HG03521 (cell line): Measurements from ENCODE around the gene ACKR2.

ENCODE experiments used
- ATAC-seq: cut with Tn5 transposase; IDR thresholded peaks from one replicate; pipeline ENCODE4 v1.9.1; 2021; ENCODE audit warnings: mild to moderate bottlenecking, moderate library complexity; ENCODE audit not compliant: unreplicated experiment

Gene ACKR2, protein sequence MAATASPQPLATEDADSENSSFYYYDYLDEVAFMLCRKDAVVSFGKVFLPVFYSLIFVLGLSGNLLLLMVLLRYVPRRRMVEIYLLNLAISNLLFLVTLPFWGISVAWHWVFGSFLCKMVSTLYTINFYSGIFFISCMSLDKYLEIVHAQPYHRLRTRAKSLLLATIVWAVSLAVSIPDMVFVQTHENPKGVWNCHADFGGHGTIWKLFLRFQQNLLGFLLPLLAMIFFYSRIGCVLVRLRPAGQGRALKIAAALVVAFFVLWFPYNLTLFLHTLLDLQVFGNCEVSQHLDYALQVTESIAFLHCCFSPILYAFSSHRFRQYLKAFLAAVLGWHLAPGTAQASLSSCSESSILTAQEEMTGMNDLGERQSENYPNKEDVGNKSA

DNA sequence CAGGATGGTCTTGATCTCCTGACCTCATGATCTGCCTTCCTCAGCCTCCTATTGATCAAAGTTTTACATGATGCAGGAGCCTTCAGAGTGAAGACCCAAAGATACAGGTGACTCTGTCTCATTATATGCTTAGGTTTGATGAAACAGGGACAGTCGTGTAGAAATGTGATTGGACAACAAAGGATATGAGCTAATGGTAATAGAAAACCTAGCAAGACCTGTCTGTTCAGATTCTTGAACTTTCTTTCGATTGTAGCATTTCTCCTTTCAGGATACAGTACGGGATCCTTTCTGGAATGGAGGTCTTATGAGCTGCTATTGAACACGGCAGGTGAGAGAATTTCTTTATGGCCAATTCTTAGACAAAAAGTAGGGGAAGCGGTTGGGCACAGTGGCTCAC is at the start of gene ACKR2:
ACKR2 (plus strand) TSS at position 244 of the 400 bp plus-strand sequence. CDS start 55,058 bp downstream, outside the sequence.
- ATAC-seq, result no peak

DNA sequence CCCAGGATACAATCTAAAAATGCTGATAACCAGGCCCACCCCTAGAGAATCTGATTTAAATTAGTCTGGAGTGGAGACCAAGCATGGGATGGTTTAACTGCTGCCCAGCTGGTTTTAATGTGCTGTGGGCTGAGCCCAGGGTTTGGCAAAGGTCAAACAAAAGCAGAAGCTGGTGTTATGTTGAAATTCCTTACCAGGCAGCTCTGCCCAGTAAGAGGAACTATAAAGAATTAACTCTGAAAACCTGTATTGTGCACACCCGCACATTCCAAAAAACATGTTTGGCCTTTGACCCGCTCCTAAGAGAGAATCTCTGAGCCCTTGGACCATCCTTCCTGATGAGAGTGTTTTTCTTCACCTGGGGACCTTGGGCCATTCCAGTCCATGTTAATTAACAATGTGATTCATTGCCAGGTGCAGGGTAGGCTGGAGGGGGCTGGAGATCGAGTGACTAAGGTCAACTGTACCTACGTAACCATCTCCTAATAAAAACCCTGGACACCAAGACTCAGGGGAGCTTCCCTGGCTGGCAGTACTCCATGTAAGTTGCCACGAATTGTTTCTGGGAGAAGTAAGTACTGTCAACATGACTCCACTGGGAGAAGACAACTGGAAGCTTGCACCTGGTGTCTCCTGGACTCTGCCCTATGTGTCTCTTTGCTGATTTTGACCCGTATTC is 47.1 kb upstream of the ACKR2 start:
- ATAC-seq, result no peak

DNA sequence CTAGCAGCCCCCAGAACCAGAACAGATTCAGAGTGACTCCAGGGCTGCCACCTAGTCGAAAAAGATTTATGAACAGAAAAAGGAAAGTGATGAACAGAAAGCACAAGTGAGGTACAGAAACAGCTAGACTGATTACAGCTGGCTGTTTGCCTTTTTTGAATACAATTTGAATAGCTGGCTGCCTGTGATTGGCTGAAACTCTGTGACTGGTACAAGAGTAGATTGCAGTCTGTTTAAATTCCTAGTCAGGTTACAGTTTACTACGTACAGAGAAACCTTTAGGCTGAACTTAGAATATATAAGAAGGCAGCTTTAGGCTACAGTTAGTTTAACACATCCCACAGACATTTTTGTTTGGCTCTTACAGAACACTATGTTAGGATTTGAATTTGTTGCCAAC is 46.2 kb upstream of the ACKR2 start:
- no peak for ATAC-seq

DNA sequence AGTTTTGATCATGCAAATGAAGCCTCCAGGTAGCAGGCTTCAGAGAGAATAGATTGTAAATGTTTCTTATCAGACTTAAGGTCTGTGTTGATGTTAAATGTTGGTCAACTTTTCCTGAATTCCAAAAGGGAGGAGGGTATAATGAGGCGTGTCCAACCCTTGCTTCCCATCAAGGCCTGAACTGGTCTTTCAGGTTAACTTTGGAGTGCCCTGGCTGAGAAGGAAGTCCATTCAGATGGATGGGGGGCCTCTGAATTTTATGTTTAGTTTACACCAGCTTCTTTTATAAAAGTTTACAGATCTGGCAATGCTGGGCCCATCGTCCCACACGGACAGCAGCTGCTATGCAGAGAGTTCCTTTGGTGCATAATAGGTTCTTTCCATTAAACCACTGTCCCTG is 45.1 kb upstream of the ACKR2 start:
- ATAC-seq, result no peak

DNA sequence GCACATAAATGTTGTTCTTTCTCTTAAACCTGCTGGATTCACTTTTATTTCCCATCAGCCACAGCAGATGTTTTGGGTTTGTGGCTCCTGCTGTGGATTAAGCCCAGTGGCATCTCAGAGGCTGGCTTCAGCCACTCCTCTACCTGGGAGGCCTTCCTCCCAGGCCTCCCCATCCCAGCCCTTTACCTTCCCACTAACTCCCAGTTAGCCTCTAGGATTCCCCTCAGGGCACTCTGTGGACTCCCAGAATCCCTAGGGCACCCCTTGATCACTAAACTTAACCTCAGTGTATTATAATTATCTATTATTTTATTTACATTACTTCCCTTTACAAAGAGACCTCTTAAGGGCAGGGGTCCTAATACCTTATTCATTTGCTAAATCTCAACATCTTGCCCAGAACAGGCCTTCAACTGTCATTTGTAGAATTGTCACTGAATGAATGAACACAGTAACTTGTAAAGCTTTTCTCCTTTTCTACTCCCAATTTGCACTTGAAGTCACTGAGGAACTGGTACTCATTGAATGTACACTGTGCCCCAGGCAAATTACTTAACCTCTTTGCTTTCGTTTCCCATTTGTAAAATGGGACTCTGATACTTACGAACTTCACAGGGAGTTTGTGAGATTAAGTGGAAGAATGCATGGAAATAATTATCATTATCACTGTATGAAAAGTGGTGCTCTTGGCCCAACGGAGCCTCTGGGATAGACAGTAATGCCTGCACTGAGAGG is 44.5 kb upstream of the ACKR2 start:
- ATAC-seq, result no peak

DNA sequence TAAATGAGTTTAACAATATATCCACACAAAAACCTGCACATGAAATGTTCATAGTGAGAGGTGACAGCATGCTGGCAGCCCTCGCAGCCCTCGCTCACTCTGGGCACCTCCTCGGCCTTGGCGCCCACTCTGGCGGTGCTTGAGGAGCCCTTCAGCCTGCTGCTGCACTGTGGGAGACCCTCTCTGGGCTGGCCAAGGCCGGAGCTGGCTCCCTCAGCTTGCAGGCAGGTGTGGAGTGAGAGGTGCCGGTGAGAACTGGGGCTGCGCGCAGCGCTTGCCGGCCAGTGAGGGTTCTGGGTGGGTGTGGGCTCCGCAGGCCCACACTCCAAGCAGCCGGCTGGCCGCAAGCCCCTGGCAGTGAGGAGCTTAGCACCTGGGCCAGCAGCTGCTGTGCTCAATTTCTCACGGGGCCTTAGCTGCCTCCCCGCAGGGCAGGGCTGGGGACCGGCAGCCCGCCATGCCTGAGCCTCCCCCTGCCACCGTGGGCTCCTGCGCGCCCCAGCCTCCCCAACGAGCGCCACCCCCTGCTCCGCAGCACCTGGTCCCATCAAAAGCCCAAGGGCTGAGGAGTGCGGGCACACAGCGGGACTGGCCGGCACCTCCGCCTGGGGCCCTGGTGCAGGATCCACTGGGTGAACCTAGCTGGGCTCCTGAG is 39.6 kb upstream of the ACKR2 start:
- ATAC-seq, result no peak

DNA sequence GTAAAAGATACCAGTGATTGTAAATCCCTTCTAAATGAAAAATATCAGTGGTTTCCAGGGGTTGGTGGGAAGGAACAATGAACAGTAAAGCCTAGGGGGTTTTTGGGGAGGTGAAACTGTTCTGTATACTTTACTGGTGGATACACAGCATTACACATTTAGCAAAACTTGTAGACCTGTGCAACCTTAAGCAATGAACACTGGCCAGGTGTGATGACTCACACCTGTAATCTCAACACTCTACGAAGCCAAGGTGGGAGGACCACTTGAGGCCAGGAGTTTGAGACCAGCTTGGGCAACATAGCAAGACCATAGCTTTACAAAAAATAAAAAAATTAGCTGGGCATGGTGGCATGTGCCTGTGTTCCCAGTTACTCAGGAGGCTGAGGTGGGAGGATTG is 38.0 kb upstream of the ACKR2 start:
- no peak for ATAC-seq

DNA sequence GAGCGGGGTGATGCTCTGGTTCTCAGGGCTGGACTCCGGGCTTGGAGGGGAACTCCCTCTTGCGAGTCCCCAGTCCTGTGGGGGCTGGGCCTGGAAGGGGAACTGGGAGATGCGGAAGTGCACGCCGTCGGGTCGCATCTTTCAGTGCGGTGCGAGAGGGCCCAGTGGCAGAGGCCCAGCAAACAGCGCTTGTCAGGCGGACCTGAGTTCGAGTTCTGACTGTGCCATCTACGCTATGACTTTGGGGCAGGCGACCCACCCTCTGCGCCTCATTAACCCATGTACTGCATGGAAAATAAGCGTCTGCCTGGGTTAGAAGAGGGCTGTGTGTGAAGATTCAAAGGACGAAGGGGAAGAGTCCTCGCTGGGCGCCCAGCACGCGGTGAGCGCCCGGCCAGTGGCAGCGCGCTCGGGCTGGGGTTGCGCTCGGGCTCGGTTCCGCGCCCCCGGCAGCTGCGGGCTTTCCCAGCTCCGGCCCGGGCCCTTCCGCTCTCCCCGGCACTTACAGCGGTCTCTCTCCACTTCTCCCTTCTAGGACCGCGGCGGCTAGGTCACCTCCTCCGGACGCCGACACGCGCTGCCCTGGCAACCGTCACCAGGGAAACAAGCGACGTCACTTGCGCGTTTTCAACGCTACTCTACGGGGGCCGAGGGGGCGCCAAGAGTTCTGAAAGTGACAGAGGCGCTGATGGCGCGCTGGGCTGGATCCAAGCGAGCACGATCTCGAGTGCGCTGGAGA is 36.4 kb upstream of the ACKR2 start, which contains the start of gene CCDC13:
CCDC13 (minus strand) TSS at position 584 of the 739 bp plus-strand sequence. CDS start 14,908 bp downstream, outside the sequence.
- peak; percentile 99 for ATAC-seq

DNA sequence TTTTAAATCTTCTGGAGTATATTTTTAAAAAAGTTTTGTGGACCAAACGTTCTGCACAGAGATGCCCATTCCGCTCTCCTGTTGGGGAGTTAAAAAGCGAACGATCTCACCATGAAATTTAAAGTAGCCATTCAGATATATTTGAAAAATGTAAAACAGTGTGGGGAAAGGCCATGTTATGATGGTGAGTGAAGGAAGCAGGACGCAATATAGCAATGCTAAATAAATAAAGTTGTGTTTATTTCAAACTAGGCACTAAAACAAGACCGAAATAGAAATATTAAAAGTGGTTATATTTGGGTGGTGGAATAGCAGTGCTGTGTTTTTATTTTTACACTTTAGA is 35.9 kb upstream of the ACKR2 start:
- peak; percentile 3 for ATAC-seq

DNA sequence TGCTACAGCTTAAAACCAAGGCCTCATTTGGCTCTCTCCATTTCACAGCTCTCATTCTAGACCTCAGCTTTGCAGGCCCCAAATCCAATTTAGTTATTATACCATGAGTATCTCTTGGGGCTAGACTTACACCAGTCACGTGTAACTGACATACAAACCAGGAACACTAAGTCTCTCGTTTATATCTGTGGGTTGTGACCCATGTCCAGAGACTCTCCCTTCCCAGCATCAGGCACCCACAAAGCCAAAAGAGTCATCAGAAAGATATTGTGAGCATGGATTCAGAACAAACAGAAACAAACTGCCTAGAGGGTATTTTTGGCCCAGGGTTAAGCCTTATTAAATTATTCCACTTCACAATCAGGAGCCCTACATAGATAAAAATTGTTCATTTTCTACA is 30.6 kb upstream of the ACKR2 start:
- no peak for ATAC-seq

DNA sequence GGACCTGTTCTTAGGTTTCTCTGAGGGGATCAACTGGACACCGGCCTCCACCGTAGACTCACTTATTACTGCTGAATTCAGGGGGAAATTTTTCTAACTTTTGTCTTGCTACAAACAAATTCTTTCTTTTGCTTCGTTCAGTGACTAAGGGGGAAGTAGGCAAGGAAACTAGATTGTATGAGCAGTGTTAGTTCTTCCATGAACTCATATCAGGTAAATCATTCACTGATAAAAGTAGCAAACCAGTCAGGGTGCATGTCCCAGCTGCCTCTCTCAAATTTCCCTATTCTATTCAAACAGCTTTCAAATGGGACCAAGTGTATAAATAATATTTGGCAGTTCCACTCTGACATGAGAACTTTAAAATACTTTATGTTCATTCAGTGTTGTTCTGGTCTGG is 28.8 kb upstream of the ACKR2 start:
- no peak for ATAC-seq

DNA sequence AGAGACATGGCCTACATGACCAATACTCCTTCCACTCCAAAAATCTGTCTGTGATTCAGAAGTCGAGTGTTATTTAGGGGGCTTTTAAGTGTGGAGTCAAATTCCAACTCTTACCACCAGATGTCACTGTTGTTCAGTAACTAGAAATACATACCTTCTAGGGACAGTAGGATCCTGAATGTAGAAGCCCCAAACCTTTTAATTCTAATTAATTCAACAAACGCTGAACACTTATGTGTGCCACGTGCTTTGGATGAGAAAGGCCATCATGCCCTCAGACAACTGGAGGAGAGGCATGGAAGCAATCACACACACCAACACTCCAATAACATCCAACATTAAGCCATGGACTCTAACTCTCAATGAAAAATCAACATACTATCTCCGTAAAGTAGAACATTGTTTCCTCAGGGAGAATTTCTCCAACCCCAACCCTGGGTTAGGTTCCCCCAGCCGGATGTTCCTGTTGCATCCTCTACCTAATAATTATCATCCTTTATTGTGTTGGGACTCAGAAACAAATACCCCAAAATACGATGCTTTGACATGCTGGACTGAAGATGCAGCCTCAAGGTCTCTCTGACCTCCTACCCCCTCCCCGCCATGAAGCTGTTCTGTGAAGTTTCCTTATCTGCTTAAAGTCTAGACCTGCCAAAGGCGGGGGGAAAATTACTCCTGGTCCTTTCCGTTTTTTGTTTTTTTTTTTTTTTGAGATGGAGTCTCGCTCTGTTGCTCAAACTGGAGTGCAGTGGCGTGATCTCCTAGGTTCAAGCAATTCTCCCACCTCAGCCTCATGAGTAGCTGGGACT is 28.1 kb upstream of the ACKR2 start:
- no peak for ATAC-seq

DNA sequence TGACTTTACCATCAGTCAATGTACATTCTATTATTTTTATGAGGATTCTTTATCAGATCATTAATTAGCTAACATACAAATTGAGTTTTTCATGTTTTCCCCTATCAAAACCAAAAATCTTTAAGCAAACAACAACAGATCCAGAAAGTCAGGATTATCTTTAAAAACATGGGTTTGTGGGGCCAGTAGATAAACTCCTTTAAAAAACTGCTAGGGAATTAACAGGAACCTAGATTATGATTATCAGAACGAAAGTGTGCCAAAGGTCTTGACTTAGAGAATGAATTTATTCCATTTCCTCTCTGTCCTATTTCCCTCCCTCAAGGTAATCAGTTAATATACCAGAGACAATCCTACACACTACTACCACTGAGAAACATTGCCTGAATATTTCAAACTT is 23.0 kb upstream of the ACKR2 start:
- no peak for ATAC-seq

DNA sequence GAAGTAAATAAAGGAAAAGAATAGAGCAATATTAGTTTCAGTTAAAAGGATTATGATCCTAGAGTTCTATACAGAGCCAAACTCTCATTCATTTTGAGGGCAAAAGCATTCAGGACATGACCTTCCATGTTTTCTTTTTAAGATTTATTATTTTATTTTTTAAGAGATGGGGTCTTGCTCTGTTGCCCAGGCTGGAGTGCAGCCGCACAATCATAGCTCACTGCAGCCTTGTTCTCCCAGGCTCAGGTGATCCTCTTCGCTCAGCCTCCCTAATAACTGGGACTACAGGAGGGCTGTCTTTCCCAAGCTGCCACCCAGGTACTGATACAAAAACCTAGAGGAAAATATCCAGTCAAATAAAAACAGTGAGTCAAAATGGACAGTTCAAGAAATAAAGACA is 22.6 kb upstream of the ACKR2 start:
- no peak for ATAC-seq

DNA sequence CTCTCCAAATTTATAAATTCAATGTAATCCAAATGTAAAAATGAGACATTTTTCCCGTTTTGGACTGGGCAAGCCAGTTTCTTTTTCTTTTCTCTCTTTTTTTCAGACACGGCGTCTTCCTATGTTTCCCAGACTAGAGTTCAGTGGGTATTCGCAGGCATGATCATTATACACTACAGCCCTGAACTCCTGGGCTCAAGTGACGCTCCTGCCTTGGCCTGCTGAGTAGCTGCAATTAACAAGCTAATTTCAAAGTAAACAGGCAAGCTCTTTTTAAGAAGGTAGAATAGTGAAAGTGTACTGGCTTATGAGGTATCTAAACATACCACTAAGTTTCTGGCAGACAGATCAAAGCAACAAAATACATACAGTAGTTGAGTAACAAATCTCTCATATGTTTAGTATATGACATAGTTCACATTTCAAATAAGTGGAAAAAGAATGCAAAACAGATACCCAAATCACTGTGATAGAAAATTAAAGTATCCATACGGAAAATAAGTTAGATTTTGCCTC is 18.5 kb upstream of the ACKR2 start:
- no peak for ATAC-seq

DNA sequence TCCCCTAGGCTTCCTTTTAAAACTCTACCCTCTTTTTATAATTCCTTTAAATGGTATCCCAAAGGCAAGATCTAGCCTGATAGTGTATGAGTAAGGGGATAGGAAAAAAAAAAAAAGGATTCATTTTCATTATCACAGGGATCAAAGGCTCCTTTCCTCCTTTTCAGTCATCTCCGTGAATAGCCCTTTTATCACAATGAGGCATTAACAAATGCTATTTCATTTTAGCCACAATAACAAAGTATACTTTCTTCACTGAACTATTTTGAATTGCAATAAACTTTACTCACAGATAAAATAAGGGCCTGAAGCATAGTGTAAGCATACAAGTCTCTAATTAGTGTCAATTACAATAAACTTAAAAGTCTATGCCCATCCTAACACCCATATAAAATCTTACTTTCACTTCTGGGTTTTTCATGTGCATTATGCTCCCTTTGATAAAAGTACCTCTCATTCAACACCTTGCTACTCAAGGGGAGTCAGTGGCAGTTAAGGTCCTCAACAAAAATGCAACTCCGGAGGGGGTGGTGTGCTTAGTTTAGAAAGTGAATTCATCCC is 13.5 kb upstream of the ACKR2 start:
- ATAC-seq, result no peak

DNA sequence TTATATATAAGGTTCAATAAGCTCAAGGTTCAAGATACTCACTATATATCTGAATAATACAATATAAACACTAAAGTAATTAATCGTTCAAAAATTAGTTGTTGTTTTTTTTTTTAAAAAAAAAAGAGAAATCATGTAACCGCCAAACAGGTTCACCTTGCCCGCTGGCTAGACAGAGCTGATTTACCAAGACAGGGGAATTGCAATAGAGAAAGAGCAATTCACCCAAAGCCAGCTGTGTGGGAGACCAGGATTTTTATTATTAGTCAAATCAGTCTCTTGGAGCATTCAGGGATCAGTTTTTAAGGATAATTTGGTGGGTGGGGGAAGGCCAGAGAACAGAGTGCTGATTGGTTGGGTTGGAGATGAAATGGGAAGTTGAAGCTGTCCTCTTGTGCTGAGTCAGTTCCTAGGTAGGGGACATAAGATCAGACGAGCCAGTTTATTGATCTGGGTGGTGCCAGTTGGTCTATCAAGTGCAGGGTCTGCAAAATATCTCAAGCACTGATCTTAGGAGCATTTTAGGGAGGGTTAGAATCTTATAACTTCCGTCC is 12.8 kb upstream of the ACKR2 start:
- no peak for ATAC-seq

DNA sequence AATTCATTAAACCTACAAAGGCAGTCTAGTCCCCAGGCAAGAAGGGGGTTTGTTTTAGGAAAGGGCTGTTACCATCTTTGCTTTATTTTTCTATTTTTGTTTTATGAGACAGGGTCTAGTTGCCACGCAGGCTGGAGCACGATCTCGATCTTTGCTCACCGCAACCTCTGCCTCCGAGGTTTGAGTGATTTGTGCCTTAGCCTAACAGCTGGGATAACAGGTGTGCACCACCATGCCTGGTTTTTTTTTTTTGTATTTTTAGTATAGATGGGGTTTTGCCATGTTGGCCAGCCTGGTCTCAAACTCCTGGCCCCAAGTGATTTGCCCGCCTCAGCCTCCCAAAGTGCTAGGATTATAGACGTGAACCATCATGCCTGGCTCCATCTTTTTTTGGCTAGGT is 9.9 kb upstream of the ACKR2 start:
- ATAC-seq, result no peak

DNA sequence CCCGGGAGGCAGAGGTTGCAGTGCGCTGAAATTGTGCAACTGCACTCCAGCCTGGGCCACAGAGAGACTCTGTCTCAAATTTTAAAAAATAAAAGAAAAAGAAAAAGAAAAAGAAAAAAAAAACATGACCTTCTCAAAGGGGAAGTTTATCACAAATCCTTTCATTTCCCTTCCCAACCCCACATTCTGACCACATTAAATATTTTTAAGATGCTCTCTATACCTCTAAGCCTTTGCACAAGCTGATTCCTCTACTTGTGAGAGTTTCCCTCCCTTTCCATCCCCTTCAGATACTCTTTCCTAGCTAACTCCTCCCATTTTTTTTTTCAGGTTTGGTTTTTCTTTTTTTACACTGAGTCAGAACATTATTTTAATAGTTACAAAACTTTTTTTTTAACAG is 9.0 kb upstream of the ACKR2 start:
- ATAC-seq, result no peak
